ENCODE results near the gene MGAT4A.

MGAT4A gene

GRCh38 chr2:98569197-98569793, 161.6 kb downstream of the MGAT4A start:
- DNase-seq = peak; percentile 64 to 78 (median 72)

All from activated naive CD4-positive, alpha-beta T cell (primary cell).